Measurements from ENCODE around the gene HADHA.

HADHA gene

DNA sequence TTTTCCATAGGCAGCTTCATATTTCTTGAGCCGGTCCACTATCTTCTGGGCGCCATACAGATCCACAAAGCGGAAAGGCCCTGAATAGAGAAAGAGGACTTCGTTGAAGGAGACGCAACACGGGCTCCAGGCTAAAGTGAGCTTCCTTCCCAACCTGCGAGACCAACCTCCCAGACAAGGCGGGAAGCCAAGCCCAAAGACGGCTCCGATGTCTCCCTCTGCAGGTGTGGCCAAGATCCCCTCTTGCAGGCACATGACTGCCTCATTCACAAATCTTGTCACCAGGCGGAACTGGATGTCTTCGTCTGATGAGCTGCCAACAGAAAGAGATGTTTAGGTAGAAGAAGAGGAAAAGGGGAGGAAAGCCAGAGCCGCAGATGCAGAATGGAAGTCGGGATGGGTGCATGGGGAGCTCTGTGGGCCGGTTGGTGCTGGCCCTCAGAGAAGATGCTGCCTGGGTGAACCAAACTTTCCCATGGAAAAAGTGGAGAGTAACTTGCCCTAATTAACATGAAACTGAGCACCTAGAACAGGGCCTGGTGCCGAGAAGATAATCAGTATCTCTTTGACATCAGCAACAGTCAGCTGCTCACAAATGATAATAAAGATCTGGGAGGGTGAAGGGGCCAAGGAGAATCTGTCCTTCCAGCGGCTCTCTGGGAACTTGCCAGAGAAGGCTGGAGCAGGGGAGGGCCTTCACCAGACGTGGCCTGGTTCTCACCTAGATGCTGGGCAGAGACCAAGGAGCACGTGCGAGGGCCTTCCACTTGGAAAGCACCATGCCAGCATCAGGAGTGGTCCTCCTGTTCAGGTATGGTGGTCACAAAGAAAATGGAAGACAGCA lies 52.9 kb downstream of the HADHA start:
- peak; percentile 55 for DNase-seq (ENCODE audit: low spot score)

DNA sequence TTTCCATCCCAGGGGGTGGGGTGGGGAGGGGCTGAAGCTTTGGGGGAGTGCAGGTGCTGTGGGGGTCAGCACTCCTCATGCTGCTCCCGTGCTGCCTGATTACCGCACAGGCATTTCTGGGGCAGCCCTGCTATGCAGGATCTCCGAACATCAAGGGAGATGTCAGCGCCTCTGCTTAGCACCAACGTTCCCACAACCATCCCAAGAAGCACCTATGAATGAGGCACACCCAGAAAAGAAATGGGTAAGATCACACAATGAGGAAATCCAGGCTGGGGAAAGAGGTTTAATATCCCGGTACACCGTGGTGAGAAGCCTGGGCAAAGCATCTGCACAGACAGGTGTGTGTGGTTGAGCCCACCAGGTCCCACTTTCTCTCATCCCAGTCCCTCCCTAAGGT lies 54.1 kb downstream of the HADHA start:
- no peak for DNase-seq (ENCODE audit: low spot score)

DNA sequence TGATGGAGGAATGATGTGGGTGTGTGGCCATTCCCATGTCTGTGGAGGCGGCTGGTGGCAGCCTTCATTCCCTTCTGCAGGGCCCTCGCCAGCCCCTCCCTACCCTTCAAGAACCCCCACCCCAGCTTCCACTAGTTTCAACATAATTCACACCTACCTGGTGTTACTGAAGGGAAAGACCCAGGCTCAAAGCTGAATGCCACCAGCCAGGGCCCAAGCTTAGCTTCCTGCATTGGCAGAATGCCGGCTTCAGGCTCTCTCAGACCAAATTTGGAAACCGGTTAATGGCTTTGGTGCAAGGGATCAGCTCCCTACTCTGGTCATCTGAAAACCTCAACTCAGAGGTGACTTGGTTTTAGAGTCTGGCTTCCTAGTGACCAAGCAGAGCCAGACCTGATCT lies 54.7 kb downstream of the HADHA start:
- DNase-seq (ENCODE audit: low spot score): no peak

DNA sequence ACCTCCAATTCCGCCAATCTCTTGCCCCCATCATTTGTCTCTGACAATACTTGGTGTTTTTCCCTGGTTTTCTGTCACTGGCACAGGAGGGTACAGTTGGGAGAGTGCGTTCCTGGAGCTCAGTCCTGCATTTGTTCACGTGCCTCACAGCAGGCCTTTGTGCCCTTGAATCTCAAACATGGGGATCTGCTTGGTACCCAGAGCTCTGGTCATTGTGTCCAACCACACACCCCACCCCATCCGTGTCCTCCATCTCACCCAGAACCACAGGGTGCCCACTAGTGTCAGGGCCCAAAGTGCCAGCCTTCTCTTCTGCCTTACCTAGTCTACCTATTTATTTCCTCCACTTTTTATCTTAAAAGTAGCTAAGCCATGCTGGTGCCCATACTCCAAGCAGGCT lies 55.3 kb downstream of the HADHA start:
- no peak for DNase-seq (ENCODE audit: low spot score)

DNA sequence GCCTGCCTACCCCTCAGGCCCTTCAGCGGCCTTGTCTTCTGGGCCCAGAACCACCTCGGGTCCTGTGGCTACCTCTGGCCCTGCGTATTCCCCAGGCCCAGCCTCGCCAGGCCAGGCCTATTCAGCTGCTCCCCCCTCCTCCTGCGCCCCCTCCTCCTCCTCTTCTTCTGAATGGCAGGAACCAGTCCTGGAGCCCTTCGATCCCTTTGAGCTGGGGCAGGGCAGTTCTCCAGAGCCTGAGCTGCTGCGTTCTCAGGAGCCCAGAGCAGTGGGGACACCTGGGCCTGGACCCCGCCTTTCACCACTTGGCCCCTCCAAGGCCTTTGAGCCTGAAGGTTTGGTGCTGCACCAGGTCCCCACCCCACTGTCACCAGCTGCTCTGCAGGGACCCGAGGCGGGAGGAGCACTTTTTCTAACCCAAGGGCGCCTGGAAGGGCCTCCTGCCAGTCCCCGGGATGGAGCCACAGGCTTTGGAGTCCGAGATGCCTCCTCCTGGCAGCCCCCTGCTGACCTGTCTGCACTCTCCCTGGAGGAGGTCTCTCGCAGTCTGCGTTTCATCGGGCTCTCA lies 56.8 kb downstream of the HADHA start:
- DNase-seq (ENCODE audit: low spot score): no peak

DNA sequence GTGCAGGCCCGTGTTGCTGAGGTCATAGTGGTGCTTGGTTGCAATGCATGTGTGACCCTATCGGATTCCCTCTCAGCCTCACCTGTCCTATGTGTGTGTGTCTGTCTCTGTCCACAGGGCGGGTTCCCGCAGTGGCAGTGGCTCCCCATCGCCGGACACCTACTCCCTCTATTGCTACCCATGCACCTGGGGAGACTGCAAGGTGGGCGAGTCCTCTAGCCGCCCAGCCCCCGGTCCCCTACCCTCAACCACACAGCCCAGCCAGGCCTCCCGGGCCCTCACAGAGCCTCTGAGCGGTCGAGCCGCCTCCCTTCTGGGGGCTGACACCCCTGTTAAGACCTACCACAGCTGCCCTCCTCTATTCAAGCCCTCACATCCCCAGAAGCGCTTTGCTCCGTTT lies 57.3 kb downstream of the HADHA start:
- no peak for DNase-seq (ENCODE audit: low spot score)

DNA sequence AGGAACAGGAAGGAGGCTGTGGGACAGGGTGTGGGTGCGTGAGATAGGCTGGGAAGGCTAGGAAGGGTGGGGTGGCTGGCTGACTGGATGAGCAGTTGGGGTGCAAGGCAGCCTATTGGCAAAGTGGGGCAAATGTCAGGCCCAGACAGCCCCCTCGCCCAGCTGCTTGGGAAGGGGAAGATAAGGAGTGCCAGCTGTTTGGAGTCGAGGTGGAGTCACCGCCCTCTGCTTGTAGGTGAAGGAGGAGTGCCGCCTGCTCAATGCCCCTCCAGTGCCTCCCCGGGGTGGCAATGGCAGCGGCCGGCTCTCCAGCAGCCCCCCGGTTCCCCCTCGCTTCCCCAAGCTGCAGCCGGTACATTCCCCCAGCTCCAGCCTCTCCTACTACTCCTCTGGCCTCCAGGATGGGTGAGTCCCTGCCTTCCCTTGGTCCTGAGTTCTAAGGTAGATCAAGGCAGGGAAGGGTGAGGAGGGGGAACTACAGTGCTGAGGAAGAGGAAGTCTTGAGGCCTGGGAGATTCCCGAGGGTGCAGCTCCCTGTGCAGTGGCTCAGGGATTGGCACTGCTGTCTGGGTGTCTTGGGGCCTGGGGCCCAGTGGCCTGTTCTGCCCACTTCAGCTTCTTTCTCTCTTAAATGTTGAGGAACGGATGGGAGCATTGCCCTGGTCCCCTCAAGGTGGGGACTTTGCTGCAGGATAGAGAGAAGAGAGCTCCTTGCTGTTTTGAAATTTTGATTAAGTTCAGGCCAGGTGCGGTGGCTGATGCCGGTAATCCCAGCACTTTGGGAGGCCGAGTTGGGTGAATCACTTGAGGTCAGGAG lies 58.3 kb downstream of the HADHA start:
- DNase-seq (ENCODE audit: low spot score): no peak

DNA sequence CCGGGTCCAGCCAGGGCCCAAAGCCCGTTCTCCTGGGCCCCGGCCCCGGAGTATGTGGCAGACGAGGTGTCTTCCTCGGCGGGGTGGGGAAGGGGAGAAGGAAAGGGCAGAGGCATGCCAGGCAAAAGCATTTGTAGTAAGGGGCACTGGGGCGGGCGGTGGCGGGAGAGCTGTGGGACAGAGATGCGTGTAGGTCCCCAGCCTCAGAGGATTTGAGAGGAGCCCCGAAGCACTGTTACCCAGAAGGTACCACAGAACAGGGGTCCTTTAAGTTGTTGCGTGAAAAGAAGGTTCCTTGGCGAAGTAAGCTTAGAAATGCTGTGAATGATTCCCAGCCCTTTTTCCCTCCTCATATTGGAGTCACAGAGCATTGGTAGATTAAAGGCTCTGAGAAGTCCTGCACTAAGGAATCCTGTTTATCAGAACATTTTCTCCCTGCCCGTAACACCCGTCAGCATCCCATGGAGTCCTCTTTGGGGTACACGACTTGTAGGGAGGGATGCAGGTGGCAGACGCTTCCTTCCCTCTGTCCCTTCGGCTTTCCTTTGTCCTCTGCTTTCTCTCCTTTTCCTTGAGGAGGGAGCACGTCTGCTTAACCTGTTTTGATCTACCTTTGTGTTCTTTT lies 59.0 kb downstream of the HADHA start:
- no peak for DNase-seq (ENCODE audit: low spot score)

DNA sequence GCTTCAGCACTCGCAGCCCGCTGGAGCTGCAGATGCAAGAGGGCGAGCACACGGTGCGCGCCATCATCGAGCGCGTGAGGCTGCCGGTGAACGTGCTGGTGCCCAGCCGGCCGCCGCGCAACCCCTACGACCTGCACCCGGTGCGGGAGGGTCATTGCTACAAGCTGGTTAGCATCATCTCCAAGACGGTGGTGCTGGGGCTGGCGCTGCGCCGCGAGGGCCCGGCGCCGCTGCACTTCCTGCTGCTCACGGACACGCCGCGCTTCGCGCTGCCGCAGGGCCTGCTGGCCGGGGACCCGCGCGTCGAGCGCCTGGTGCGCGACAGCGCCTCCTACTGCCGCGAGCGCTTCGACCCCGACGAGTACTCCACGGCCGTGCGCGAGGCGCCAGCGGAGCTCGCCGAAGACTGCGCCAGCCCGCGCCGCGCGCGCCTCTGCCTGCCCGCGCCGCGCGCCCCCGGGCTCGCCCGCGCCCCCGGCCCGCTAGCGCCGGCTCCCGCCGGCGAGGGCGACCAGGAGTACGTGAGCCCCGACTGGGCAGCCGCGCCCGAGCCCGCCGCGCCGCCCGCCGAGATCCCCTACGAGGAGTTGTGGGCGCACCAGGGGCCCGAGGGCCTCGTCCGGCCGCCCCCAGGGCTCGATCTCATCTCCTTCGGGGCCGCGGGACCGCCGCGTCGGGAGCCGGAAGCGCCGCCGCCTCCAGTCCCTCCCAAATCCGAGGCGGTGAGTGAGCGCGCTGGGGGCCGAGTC lies 59.7 kb downstream of the HADHA start:
- peak; percentile 77 for DNase-seq (ENCODE audit: low spot score)

DNA sequence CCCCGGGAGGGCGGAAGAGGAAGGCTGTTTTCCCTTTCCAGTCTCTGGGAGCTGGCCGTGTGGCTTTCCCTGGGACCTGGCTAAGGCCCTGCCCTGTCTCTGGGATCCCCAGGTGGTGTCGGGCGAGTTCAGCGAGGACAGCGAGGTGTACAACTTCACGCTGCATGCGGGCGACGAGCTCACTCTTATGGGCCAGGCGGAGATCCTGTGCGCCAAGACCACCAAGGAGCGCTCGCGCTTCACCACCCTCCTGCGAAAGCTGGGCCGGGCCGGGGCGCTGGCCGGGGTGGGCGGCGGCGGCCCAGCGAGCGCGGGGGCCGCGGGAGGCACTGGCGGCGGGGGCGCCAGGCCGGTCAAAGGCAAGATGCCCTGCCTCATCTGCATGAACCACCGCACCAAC lies 60.3 kb downstream of the HADHA start:
- no peak for DNase-seq (ENCODE audit: low spot score)

DNA sequence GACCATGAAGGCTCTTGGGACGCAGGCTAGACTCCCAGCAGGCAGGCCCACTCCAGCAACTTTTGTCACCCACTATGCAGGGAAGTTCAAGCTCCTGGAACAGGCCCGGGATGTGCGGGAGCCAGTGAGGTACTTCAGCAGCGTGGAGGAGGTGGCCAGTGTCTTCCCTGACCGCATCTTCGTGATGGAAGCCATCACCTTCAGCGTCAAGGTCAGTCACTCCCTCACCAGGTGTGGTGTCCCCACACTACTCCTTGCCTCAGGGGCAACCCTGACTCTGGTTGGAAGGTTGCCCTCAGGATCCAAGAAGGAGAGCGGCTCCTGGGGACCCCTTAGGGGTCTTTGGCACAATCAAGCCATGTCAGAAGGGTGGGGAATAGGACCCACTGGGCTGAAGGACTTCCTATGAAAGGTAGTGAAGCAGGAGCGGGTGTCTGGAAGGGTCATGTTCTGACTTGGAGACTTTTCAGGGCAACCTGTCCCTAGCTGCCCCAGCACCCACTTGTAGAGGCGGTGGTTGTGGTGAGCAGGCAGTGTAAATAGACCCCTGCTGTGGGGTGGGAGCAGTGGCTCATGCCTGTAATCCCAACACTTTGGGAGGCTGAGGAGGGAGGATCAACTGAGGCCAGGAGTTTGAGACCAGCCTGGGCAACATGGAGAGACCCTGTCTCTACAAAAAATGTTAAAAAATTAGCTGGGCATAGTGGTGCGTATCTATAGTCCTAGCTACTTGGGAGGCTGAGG lies 61.4 kb downstream of the HADHA start:
- DNase-seq (ENCODE audit: low spot score): no peak

DNA sequence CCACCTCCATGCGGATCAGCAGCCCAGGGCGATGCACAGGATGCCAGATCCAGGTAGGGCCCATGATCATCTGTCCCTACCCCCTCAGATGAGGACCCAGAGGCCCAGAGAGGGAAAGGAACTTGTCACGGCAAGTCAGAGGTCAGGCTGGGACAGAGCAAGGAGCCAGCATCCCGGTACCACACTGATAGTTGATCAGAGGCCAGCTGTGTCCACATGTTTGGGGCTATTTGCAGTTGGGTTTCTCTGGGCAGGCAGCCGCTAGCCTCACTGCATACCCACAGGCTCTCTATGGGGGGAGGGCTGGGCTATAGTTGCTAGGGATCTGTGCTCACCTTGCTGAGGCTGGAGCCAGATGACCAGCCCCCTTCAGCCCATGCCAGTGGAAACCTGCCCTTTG lies 62.0 kb downstream of the HADHA start:
- DNase-seq (ENCODE audit: low spot score): no peak

DNA sequence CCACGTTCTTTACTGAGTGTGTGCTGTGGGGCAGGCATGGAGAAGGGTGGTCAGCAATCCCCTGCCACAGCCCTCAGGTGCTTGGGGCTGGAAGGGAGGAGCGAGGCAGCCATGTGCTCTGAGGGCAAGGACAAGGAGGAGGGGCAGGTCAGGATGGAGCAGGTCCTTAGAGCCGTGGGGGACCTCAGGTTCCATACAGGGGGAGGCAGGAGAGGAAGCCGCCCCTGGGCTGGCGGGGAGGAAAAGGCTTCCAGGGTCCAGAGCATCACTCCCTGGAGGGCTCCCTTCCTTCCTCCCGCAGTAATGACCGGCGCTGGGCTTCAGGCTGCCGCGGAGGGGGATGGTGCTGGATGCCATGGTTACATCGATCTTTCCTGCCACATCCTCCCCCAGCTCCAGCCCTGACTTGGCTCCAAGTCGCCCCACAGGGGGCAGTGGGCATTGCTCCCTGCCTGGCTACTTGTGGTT lies 65.0 kb downstream of the HADHA start:
- no peak for DNase-seq (ENCODE audit: low spot score)

DNA sequence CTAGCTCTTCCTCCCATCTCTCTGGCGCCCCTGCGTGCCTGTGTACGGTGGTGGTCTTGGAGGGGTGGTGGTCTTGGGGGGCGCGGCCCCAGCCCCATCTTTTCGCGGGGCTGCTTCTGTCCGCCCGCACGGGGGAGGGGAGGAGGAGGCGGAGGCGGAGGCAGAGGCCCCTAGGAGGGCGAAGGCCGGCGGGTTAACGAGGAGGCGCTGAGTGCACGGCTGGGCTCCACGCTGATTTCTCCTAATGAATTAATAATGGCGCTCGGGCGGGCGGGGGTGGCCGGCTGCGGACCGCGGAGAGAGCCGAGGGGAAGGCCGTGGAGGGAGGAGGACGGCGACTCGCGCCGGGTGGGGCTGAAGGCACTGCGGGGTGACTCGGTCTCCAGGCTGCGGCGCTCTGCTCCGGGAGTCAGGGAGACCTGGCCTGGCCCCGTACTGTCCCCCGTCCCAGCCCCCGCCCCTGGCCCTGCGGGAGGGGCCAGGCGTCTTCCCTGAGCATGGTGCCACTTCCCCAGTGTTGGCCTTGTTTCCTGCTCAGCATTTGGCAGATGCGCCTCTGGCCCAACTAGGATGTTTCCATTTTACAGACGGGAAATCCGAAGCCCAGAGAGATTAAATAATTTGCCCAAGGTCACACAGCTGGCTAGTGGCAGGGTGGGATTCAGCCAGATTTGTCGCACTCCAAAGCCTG lies 65.5 kb downstream of the HADHA start:
- no peak for DNase-seq (ENCODE audit: low spot score)

DNA sequence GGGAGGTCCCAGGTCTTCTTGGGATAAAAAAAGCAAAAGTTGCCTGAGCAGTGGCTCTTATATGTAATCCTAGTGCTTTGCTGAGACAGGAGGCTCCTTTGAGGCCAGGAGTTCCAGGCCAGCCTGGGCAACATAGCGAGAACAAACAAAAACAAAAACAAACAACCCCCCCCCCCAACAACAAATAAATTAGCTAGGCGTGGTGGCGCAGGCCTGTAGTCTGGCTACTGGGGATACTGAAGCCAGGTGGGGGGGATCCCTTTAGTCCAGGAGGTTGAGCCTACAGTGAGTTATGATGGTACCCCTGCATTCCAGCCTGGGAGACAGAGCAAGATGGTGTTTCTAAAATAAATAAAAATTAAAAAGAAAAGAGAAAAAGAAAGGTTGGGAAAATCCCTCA lies 66.2 kb downstream of the HADHA start:
- DNase-seq (ENCODE audit: low spot score): no peak

DNA sequence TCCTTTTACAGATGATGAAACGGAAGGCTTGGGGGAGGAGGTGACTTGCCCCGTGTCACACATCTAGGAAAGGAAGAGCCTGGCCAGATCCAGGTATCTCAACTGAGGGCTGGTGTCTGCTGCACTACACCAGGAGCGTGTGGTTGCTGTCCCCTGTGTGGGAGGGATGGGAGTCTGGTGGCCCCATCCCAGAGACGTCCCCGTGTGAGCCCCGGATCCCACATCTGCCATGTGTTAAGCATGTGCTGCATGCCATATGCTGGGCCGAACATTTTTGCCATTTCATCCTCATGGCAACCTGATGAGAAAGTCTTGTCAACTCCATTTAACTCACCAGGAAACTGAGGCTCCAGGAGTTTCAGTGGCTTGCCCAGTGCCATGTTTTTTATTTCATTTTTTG lies 67.3 kb downstream of the HADHA start:
- no peak for DNase-seq (ENCODE audit: low spot score)

DNA sequence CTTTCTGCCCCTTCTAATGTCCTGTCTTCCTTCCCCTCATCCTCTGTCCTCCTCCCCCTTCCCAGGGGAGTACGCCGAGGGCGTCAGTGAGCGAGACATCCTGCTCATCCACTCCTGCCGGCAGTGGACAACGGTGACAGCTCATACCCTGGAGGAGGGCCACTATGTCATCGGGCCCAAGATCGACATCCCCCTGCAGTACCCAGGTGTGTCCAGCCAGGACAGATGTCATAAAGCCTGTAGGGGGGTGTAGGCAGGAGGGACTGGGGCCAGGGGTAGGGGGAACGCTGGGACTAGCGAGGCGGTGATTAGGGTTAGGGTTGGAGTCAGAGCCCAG lies 68.2 kb downstream of the HADHA start:
- no peak for DNase-seq (ENCODE audit: low spot score)

DNA sequence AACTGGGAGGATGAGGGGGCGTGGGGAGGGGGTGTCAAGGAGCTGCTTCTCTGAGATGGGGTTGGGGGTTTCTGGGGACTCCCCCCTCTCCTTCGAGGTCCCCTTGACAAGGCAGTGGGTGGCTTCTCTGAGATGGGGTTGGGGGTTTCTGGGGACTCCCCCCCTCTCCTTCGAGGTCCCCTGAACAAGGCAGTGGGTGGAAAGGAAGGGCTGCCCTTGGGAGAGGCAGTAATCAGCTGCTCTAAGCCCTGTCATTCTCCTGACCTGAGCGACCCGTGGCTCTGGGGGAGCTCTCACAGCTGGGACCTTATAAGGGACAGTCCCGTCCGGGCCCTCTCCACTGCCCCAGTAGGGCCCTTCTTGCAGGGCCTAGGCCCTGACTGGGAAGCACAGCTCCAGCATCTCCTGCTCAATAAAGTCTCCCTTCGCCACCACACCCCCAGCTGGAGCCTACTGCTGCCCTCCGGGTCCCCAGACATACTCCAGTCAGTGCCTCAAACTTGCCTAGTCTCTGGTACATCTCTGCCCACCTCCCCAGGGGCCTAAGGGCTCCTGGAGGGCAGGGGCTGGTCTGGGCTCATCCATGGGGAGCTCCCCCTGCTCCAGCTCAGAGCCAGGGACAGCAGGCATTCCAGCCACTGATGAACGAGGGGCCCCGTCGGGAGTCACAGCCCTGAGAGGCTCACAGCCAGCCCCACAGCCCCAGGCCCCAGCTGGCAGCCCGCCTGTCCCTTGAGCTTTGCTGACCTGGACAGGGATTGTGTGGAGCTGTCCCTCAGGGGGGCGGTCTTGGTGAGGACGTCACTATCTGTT lies 68.8 kb downstream of the HADHA start:
- no peak for DNase-seq (ENCODE audit: low spot score)

DNA sequence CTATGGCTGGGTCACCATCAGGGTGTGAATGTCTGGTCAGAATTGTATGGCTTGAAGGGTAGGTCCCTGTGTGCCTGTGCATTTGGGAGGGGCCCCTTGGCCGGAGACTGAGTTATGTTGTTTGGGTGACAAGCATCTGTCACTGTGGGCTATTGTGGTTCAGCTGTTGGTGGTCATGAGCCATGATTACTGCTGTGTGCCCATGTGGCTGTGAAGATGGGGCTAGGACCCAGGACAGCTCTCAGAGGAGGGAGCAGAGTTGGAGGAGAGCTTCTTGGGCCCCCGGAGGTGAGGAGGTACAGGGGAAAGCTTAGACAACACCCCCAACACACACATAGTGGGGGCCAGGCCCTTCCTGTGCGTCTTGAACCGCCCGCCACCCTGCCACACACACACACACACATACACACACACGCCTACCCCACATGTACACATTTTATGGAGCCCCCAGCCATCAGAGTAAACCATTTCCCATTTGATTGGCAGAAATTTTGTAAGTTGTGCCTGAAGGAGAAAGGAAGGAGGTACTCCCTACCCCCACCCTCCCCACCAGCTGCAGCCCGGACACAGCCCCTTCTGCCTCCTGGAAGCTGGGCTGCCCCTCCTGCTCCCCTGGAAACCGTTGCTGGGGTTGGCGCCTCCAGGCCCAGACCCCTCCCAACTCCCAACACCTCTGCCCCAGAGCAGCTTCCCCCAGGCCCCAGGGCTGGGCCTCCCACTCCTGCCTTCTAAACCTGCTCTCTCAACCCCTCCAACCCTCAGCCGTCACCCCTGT lies 69.6 kb downstream of the HADHA start:
- DNase-seq (ENCODE audit: low spot score): no peak
